GM18909 (cell line): ENCODE results near the gene RBPJL.

ENCODE experiments used
- ATAC-seq: cut with Tn5 transposase; IDR thresholded peaks from one replicate; pipeline ENCODE4 v1.9.1; 2021; ENCODE audit warnings: mild to moderate bottlenecking; ENCODE audit not compliant: unreplicated experiment, poor library complexity

Gene RBPJL

GRCh38 chr20:45306431-45306982 is at the start of gene RBPJL:
Gene RBPJL (plus strand): TSS chr20:45306840. CDS start chr20:45306923, 83 bp downstream.
- ATAC-seq = no peak

DNA sequence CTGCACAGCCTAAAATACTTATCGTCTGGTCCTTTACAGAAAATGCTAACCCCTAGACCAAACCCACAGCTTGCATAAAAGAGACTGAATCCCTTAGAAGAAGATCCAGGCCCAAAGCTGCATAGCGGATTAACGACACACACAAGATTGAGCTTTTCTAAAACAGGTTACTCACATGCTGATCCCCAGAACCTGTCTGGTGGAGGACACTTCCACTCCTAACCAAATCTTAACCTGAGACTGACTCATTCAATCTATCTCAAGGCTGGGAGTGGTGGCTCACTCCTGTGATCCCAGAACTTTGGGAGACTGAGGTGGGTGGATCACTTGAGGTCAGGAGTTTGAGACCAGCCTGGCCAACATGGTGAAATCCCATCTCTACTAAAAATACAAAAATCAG is 49.5 kb upstream of the RBPJL start:
- no peak for ATAC-seq

DNA sequence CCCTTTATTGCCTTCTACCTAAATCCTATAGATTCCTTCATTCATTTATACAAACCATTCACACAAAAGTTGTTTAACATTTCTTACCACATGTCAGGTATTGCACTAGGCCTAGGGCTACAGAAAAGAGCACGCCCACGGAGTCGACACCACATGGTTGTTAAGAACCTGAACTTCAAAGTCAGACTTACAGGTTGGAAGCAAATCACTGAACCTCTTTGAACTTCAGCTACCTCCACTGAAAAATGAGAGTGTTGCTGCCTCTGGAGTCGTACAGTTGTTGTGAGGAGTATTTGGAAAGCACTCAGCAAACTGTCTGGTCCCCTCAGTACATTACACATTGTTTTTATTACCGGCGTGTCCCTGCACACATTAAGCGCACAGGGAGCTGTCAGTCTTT is 48.9 kb upstream of the RBPJL start:
- no peak for ATAC-seq

DNA sequence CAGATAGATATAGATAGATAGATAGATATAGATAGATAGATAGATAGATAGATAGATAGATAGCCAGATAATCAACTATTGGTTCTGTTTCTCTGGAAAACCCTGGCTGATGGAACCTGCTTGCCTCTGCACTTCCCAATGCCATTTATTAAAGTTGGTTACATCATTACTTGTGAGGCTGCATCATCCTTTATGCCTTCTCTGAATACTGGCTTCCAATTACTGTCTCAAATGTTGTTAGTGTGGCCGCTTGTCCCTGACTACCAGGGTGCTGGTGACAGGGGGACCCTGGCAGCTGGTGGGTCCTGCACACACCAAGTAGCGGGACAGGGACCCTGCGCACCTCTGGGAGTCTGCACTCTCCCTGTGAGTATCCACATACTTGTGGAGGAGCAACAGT is 48.4 kb upstream of the RBPJL start:
- no peak for ATAC-seq

DNA sequence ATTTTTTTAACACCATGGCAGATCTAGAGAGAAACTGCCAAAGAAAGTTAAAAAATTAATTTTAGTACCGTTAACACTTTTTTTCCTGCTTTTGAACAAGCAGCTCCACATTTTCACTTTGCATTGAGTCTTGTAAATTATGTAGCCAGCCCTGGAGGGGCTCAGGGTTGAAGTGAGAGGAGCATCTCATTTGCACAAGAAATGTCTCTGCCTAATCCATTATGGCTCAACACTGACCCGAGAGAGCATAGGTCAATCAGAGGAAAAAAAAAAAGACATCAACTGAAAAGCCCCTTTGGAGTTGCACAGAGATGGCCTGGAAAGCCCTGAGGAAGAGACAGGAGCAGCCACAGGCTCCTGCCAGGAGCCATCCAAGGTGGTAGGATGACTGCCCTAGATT is 48.0 kb upstream of the RBPJL start:
- ATAC-seq = no peak

GRCh38 chr20:45263556-45264266 is 42.9 kb upstream of the RBPJL start:
- no peak for ATAC-seq

- ATAC-seq = no peak
These were observed 39.7 kb upstream of the RBPJL start for GRCh38 chr20:45266977-45267376.

DNA sequence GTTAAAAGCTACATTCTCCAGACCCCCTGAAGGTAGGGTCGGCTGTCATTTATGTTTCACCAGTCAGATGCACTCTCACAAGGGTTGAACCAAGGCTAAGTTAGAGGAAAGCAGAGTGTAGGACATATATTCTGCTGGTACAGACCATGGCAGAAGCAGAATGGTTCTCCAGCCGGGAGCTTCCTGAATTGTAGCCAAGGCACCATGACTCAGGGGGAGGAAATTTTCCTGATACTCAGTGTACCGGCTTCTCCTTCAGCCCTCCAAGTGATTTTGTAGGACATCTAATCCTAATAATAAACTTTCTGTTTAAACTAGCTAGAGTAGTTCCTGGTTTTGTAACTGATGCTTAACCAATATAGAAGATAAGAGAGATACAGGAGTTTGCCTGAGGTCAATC is 38.1 kb upstream of the RBPJL start:
- ATAC-seq = no peak

GRCh38 chr20:45269056-45269455 is 37.6 kb upstream of the RBPJL start:
- ATAC-seq = no peak

GRCh38 chr20:45269754-45270270 is 36.8 kb upstream of the RBPJL start:
- ATAC-seq = no peak

DNA sequence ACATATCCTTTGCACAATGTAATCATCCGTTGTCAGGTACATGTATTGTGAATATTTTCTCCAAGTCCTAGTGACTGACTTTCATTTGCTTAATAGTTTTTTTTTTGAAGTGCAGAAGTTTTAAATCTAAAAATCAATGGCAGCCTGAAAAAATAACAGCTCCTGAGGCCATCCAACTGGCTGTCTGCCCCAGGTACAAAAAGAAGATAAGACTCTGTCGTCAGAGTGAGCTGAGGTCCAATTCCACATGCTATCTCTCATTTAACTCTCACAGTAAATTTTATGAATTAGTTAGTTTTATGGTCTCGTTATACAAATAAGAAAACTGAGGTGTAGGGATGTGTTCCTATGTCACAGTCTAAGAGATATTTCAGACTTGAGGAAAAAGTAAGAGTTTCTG is 31.3 kb upstream of the RBPJL start:
- ATAC-seq = no peak

- ATAC-seq = no peak
These were observed 26.6 kb upstream of the RBPJL start for GRCh38 chr20:45279992-45280391.

GRCh38 chr20:45282700-45283550 is 23.7 kb upstream of the RBPJL start:
- ATAC-seq = no peak

DNA sequence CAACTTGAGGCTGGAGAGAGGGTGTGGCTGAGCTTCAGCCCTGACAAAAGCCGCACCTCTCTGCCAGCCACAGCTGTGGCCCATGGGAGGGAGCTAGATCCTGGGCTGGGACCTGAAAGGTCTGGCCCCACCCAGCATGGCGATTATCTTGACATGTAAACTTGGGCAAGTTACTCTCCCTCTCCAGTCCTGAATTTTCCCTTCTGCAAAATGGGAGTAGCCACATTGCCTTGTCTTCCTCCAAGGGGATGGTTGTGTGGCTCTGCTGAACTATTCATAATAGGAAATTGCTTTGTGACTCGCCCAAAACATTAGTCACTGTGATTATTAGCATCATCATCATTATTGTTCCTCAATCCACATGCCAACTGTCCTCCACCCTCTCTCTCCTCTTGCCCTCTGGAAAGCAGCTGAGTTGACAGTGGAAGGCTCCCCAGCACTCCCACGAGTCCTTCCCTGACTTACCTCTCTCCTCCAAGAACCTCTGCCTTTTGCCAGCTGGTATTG is 23.0 kb upstream of the RBPJL start:
- ATAC-seq = no peak

DNA sequence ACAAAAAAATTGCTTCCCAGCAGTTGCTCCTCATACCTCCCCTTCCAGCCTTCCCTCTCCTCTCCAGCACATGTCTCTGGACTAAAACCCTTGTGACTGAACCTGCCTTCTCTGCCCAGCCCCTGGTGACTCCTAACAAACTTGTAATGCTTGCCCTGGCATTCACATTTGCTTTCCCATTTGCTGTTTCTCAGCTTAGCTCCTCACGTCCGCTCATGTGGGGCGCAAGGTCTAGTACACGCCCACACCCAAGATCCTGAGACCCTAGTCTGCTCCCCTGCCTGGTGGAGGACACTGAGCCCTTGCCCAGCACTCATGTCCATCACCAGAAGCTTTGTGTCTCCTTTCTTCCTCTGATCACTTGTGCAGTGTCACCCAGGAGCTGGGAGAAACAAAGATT is 18.3 kb upstream of the RBPJL start:
- ATAC-seq = no peak

- ATAC-seq = no peak
These were observed 17.8 kb upstream of the RBPJL start for GRCh38 chr20:45288860-45289259.

DNA sequence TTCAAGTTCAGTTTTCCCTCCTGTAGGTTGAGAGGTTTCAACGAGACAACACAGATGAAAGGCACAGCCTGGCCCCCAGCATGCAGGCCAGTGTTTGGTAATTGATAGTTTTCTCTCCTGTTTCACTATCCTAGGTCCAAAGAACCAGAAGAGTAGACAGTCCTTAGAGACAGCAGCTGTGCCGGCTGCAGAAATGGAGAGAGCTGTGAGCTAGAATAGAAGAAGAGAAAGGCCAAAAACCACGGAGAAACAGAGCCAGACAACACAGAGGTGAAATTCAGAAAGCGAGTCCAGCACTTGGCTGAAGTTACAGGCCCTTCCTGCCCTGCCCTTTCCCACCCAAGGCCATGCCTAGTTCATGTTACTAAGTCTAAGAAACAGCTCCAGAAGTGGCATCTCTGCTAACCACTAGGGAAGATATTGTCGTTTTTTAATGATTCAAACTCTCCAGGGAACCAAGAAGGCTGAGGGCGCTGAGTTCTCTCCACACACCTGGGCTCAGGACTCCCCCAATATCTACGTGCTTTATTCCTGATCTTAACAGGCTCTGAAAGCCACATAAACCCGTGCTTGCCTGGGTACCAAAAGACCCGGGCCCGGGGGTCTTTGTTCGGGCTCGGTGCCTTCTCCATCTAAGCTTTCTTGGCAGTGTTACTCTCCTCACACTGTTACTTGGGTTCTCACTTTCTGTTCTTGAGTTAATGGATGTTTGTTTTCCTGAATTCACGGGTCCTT is 16.5 kb upstream of the RBPJL start:
- no peak for ATAC-seq

GRCh38 chr20:45290677-45291355 is 15.8 kb upstream of the RBPJL start:
- no peak for ATAC-seq

DNA sequence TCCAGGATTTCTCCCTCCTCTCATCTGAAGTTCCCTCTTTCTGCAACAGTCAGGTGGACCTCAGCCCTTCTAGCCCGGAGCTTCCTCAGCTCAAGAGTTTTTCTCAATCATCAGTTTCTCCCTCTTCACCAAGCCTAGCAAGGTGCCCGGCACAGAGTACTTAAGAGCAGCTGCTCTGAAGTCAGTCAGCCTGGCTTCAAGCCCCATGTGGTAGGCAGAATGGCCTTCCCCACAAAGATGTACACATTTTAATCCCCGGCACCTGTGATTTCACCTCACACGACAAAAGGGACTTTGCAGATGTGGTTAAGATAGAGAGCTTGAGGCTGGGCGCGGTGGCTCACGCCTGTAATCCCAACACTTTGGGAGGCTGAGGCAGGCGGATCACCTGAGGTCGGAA is 15.1 kb upstream of the RBPJL start:
- ATAC-seq = no peak

DNA sequence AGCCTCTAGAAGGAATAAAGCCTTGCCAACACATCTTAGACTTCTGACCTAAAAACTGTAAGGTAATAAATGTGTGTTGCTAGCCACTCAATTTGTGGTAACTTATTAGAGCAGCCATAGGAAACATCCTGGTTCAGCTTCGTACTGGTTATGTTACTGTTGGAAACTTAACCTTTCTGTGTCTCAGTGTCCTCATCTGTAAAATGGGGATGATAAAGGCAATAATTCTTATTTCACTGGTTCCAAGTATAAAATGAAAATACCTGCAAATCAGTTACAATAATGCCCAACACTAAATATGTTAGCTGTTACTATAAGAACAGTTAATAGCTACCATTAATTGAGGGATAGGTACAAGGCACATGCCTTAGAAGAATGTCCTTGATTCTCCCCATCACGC is 14.3 kb upstream of the RBPJL start:
- no peak for ATAC-seq
